Measurements from ENCODE around the gene TRIM71. TPM values are rescaled to one million over a fixed set of nuclear protein-coding genes. Genes with fewer than 3 reads are reported as not detected.

The TRIM71 gene
- total RNA-seq = not detected in 2 replicates

DNA sequence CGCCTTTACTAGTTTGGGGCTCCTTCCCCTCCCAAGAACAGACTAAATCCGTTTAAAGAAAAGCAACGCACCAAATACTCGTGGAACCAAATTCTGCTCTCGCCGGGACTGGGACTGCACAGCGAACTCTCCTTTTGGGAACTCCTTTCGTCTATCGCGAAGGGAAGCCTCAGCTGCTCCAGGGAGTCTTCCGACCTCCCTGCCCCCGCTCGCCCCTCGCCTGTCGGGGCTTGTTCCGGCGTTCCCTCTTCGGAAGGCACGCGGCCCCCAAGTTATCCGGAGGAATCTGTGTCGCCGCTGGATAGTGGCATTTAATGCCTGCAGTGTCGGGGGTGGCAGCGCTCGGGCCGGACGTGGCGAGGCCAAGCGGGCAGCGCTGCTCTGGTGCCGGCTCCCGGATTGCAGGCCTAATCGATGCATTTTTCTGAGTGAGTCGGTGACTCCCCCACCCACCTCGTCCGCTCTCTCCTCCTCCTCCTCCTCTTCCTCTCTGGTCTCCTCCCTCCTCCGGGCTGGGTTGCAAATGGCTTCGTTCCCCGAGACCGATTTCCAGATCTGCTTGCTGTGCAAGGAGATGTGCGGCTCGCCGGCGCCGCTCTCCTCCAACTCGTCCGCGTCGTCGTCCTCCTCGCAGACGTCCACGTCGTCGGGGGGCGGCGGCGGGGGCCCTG is at the start of gene TRIM71:
TRIM71 (plus strand) TSS at position 440 of the 671 bp plus-strand sequence; CDS start at position 524, 84 bp downstream.

Other genes with a start within 250 kb of the TRIM71 start
- gene DYNC1LI1, start 247.1 kb upstream of the TRIM71 start, total RNA-seq = 34.9 and 35.8 TPM in 2 replicates
- gene CNOT10, start 132.8 kb upstream of the TRIM71 start, total RNA-seq = 16.4 and 20.4 TPM in 2 replicates
- not detected in 2 replicates for gene CCR4, start 133.6 kb downstream of the TRIM71 start, total RNA-seq

Measured in myometrial cell (primary cell).